HCT116 (cell line): ENCODE measurements around the gene C22orf39. TPM values are rescaled to one million over a fixed set of nuclear protein-coding genes. Genes with fewer than 3 reads are reported as not detected.

Source experiments
- ATAC-seq: fragments of 200-7000 bp; cut with Tn5 transposase; 2 replicates; pipeline ENCODE4 v1.9.1; 2020; ENCODE audit warnings: mild to moderate bottlenecking, moderate library complexity
- BruUV-seq: library from RNA; stranded (reverse); fragments of 400-500 nt; replicated peaks from 2 replicates; lab custom pipeline; 2021; lab: Mats Ljungman, UMichigan
- CTCF ChIA-PET: fragments of 300-600 bp; sonication (Branson Sonifier 250); formaldehyde crosslinking; loops from one replicate; lab custom pipeline; 2021; ENCODE audit warnings: antibody characterized with exemption; lab: Charles Lee
- POLR2A ChIA-PET: fragments of 300-600, 350-600 bp; sonication (Branson Sonifier 250); formaldehyde crosslinking; loops from one replicate; lab custom pipeline; 2021; ENCODE audit warnings: antibody characterized with exemption; lab: Charles Lee
- RAD21 ChIA-PET, 2 experiments: fragments of 300-600 bp; sonication (Branson Sonifier 250); formaldehyde crosslinking; loops; one replicate each; lab custom pipeline; 2023; ENCODE audit warnings: low total read pairs in 2 of 2; ENCODE audit not compliant: uncharacterized antibody in 2 of 2, unreplicated experiment in 2 of 2, low non-redundant PET in 1 of 2; lab: Charles Lee
- DNase-seq: peaks from one replicate; pipeline ENCODE4 v3.0.0-alpha.2; 2010; ENCODE audit warnings: low read depth, low spot score
- H2AFZ ChIP-seq: fragments of 200-600 bp; shearing (Covaris generic), sonication (generic); 2 replicates; pipeline ENCODE4 v1.6.1; 2017; ENCODE audit warnings: low read depth, mixed run types, mixed read lengths, antibody characterized with exemption, low read length; ENCODE audit not compliant: poor library complexity, severe bottlenecking
- H3K27ac ChIP-seq: 2 replicates; pipeline ENCODE4 v1.5.1; 2012; ENCODE audit warnings: low read depth, low read length
- H3K27me3 ChIP-seq: fragments of 200-600 bp; sonication (generic); 2 replicates; pipeline ENCODE4 v1.6.1; 2016; ENCODE audit warnings: mixed run types, low read length, mixed read lengths; ENCODE audit not compliant: insufficient read depth
- H3K36me3 ChIP-seq, 2 experiments: fragments of 200-500 bp in 1 of 2; fragments of 200-600 bp in 1 of 2; sonication (Bioruptor generic) in 1 of 2; sonication (generic) in 1 of 2; 2 replicates each; pipeline versions ENCODE4 v1.5.1 to v1.6.1; 2014 to 2016; ENCODE audit warnings: low read length in 2 of 2, inconsistent platforms in 1 of 2, mixed read lengths in 1 of 2, mixed run types in 1 of 2; ENCODE audit not compliant: insufficient read depth in 2 of 2, control insufficient read depth in 1 of 2
- H3K4me1 ChIP-seq, 2 experiments: fragments of 200-600 bp in 1 of 2; sonication (generic) in 1 of 2; 2 replicates each; pipeline versions ENCODE4 v1.5.1 to v1.6.1; 2012 to 2017; ENCODE audit warnings: low read length in 2 of 2, inconsistent platforms in 1 of 2, mild to moderate bottlenecking in 1 of 2, mixed read lengths in 1 of 2, mixed run types in 1 of 2, moderate library complexity in 1 of 2; ENCODE audit not compliant: insufficient read depth in 2 of 2, control insufficient read depth in 1 of 2
- H3K4me2 ChIP-seq: fragments of 200-600 bp; sonication (generic); 2 replicates; pipeline ENCODE4 v1.6.1; 2017; ENCODE audit warnings: mixed run types, low read length, mixed read lengths
- H3K4me3 ChIP-seq, 2 experiments: fragments of 200-600 bp in 1 of 2; sonication (generic) in 1 of 2; replicated peaks in 1 of 2; 2 replicates each; pipeline ENCODE4 v1.5.1; 2011 to 2016; ENCODE audit warnings: low read length in 2 of 2, control low read depth in 1 of 2, low read depth in 1 of 2, mild to moderate bottlenecking in 1 of 2, mixed read lengths in 1 of 2, mixed run types in 1 of 2
- H3K79me2 ChIP-seq: fragments of 200-600 bp; sonication (generic); 2 replicates; pipeline ENCODE4 v1.6.1; 2017; ENCODE audit warnings: mild to moderate bottlenecking, mixed run types, low read length, moderate library complexity, mixed read lengths; ENCODE audit not compliant: insufficient read depth
- H3K9ac ChIP-seq: fragments of 200-600 bp; sonication (generic); 2 replicates; pipeline ENCODE4 v1.6.1; 2016; ENCODE audit warnings: low read length, mixed read lengths
- H3K9me2 ChIP-seq: fragments of 200-600 bp; sonication (generic), shearing (Covaris generic); 2 replicates; pipeline ENCODE4 v1.6.1; 2017; ENCODE audit warnings: mixed run types, mild to moderate bottlenecking, moderate library complexity; ENCODE audit not compliant: insufficient read depth
- H3K9me3 ChIP-seq, 2 experiments: fragments of 200-500 bp in 1 of 2; fragments of 200-600 bp in 1 of 2; sonication (Bioruptor generic) in 1 of 2; sonication (generic) in 1 of 2; 2 replicates each; pipeline ENCODE4 v1.6.1; 2014 to 2017; ENCODE audit warnings: low read length in 2 of 2, mixed read lengths in 2 of 2, inconsistent platforms in 1 of 2, low read depth in 1 of 2, mild to moderate bottlenecking in 1 of 2, mixed run types in 1 of 2, moderate library complexity in 1 of 2; ENCODE audit not compliant: control insufficient read depth in 1 of 2, insufficient read depth in 1 of 2
- H4K20me1 ChIP-seq: fragments of 200-600 bp; sonication (generic), shearing (Covaris generic); 2 replicates; pipeline ENCODE4 v1.6.1; 2017; ENCODE audit warnings: mixed run types, mild to moderate bottlenecking, moderate library complexity; ENCODE audit not compliant: insufficient read depth
- FOSL1 ChIP-seq: IDR thresholded peaks from 2 replicates; pipeline ENCODE4 v1.6.1; 2012; ENCODE audit warnings: low read depth
- SRF ChIP-seq: IDR thresholded peaks from 2 replicates; pipeline ENCODE4 v1.6.1; 2012; ENCODE audit warnings: low read depth
- intact Hi-C: fragments of 100-400 bp; cut with micrococcal nuclease; formaldehyde crosslinking; loops from 2 replicates; pipeline ENCODE4 v1.10.0; 2022
- total RNA-seq: library from RNA; stranded (reverse); gene quantifications from one replicate; pipeline ENCODE4 v1.2.1, GENCODE V29; 2021; ENCODE audit not compliant: unreplicated experiment
- TF ChIP-seq, protein P1 (sequence below): IDR thresholded peaks from 2 replicates; pipeline ENCODE4 v1.6.1; 2012
- TF ChIP-seq, protein P2 (sequence below): IDR thresholded peaks from 2 replicates; pipeline ENCODE4 v1.6.1; 2012; ENCODE audit warnings: low read depth
- TF ChIP-seq, protein P3 (sequence below): IDR thresholded peaks from 2 replicates; pipeline ENCODE4 v1.6.1; 2011; ENCODE audit warnings: mild to moderate bottlenecking, low read length, moderate library complexity; ENCODE audit not compliant: insufficient replicate concordance; ENCODE audit errors: extremely low read depth

The C22orf39 gene
- total RNA-seq, 1 experiment from 2014 or later: 17.7 TPM

DNA sequence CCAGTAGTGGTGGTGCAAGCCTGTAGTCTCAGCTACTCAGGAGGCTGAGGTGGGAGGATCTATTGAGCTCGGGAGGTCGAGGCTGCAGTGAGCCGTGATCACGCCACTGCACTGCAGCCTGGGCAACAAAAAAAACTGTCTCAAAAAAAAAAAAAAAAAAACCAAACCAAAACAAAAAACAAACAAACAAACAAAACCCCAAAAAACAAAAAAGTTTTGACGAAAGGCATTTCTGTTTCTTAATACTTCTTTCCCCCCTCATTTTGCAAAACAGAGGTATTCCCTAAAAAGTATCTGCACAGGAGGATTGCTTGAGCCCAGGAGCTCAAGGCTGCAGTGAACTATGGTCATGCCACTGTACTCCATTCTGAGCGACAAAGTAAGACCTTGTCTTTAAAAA is 27.2 kb downstream of the C22orf39 start:
- BruUV-seq: no TSS peak
- intact Hi-C loops: no loop called here
- DNase-seq: no peak
- H3K36me3 ChIP-seq: peaks cover 0 to 5% of the 10 kb centered on the region in 2 experiments; a peak in 1 of 4 replicates
- TF ChIP-seq SRF (no peak), FOSL1 (no peak)
- TF ChIP-seq, protein P1, sequence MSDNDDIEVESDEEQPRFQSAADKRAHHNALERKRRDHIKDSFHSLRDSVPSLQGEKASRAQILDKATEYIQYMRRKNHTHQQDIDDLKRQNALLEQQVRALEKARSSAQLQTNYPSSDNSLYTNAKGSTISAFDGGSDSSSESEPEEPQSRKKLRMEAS: no peak
- TF ChIP-seq, protein P2, sequence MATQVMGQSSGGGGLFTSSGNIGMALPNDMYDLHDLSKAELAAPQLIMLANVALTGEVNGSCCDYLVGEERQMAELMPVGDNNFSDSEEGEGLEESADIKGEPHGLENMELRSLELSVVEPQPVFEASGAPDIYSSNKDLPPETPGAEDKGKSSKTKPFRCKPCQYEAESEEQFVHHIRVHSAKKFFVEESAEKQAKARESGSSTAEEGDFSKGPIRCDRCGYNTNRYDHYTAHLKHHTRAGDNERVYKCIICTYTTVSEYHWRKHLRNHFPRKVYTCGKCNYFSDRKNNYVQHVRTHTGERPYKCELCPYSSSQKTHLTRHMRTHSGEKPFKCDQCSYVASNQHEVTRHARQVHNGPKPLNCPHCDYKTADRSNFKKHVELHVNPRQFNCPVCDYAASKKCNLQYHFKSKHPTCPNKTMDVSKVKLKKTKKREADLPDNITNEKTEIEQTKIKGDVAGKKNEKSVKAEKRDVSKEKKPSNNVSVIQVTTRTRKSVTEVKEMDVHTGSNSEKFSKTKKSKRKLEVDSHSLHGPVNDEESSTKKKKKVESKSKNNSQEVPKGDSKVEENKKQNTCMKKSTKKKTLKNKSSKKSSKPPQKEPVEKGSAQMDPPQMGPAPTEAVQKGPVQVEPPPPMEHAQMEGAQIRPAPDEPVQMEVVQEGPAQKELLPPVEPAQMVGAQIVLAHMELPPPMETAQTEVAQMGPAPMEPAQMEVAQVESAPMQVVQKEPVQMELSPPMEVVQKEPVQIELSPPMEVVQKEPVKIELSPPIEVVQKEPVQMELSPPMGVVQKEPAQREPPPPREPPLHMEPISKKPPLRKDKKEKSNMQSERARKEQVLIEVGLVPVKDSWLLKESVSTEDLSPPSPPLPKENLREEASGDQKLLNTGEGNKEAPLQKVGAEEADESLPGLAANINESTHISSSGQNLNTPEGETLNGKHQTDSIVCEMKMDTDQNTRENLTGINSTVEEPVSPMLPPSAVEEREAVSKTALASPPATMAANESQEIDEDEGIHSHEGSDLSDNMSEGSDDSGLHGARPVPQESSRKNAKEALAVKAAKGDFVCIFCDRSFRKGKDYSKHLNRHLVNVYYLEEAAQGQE: no peak
- TF ChIP-seq, protein P3, sequence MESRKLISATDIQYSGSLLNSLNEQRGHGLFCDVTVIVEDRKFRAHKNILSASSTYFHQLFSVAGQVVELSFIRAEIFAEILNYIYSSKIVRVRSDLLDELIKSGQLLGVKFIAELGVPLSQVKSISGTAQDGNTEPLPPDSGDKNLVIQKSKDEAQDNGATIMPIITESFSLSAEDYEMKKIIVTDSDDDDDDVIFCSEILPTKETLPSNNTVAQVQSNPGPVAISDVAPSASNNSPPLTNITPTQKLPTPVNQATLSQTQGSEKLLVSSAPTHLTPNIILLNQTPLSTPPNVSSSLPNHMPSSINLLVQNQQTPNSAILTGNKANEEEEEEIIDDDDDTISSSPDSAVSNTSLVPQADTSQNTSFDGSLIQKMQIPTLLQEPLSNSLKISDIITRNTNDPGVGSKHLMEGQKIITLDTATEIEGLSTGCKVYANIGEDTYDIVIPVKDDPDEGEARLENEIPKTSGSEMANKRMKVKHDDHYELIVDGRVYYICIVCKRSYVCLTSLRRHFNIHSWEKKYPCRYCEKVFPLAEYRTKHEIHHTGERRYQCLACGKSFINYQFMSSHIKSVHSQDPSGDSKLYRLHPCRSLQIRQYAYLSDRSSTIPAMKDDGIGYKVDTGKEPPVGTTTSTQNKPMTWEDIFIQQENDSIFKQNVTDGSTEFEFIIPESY: no peak
- TF ChIP-seq, all 23 proteins: peak for 0
- ChIA-PET CTCF (no interaction called here), POLR2A (no interaction called here), RAD21 (interaction anchor here in 1 of 2 experiments (0.6 kb wide), 1 partner anchor 177 kb away, joined by 4 read pairs; no protein-coding TSS in a partner anchor)
- no peak overlapping the region for H3K4me3 ChIP-seq
- no peaks in the 10 kb centered on the region for H3K9me3 ChIP-seq
- H3K9me2 ChIP-seq: no peaks in the 10 kb centered on the region
- no peak for ATAC-seq
- no peak overlapping the region for H3K27ac ChIP-seq
- H3K4me1 ChIP-seq: no peaks in the 10 kb centered on the region
- peaks cover 96% of the 10 kb centered on the region for H3K79me2 ChIP-seq
- no peak overlapping the region for H2AFZ ChIP-seq
- no peaks in the 10 kb centered on the region for H3K27me3 ChIP-seq
- H4K20me1 ChIP-seq: peaks cover 10% of the 10 kb centered on the region
- H3K9ac ChIP-seq: no peak overlapping the region
- no peak overlapping the region for H3K4me2 ChIP-seq
